DOHH2 (cell line): ENCODE data around the gene CSMD2.

Experiments
- CTCF ChIP-seq: fragments of 200-600 bp; sonication (generic); IDR thresholded peaks from one replicate; pipeline ENCODE4 v1.5.1; 2014; ENCODE audit warnings: antibody characterized with exemption, mild to moderate bottlenecking, low read depth, low read length; ENCODE audit not compliant: poor library complexity, severe bottlenecking
- EZH2phosphoT487 ChIP-seq: fragments of 200-600 bp; sonication (generic); IDR thresholded peaks from 2 replicates; pipeline ENCODE4 v1.6.1; 2017; ENCODE audit warnings: borderline replicate concordance, mild to moderate bottlenecking, antibody characterized with exemption, low read length, moderate library complexity, mixed read lengths

GRCh38 chr1:34212673-34213072 lies 47.6 kb upstream of the CSMD2 start:
- TF ChIP-seq CTCF (no peak), EZH2phosphoT487 (no peak)
